KG1 (cell line): ENCODE data around the gene PCGF2.

ENCODE experiments used
- DNase-seq: peaks from one replicate; lab custom pipeline; 2025; lab: John Stamatoyannopoulos, UW

The PCGF2 gene

GRCh38 chr17:38751144-38751807, 3.1 kb upstream of the PCGF2 start:
- DNase-seq: no peak

- no peak for DNase-seq
Observed at GRCh38 chr17:38750312-38751121, 2.4 kb upstream of the PCGF2 start.

- no peak for DNase-seq
Observed at GRCh38 chr17:38750044-38750311, 1.8 kb upstream of the PCGF2 start.

GRCh38 chr17:38749223-38750043, 1.3 kb upstream of the PCGF2 start:
- no peak for DNase-seq

- DNase-seq: no peak
Observed at GRCh38 chr17:38748892-38749222, 721 bp upstream of the PCGF2 start.

- no peak for DNase-seq
Observed at GRCh38 chr17:38747463-38748148, 530 bp downstream of the PCGF2 start.

- no peak for DNase-seq
Observed at GRCh38 chr17:38746849-38747462, 1.2 kb downstream of the PCGF2 start.

- no peak for DNase-seq
Observed at GRCh38 chr17:38746004-38746848, 1.9 kb downstream of the PCGF2 start.

- no peak for DNase-seq
Observed at GRCh38 chr17:38745545-38745944, 2.6 kb downstream of the PCGF2 start.

GRCh38 chr17:38743556-38744171, 4.5 kb downstream of the PCGF2 start:
- no peak for DNase-seq

- no peak for DNase-seq
Observed at GRCh38 chr17:38742411-38743308, 5.5 kb downstream of the PCGF2 start.

- no peak for DNase-seq
Observed at GRCh38 chr17:38741921-38742410, 6.2 kb downstream of the PCGF2 start.

GRCh38 chr17:38741461-38741860, 6.7 kb downstream of the PCGF2 start:
- no peak for DNase-seq

GRCh38 chr17:38740806-38741205, 7.3 kb downstream of the PCGF2 start:
- DNase-seq: no peak

- DNase-seq: no peak
Observed at GRCh38 chr17:38740044-38740443, 8.1 kb downstream of the PCGF2 start.

- DNase-seq: no peak
Observed at GRCh38 chr17:38739305-38739704, 8.8 kb downstream of the PCGF2 start.

GRCh38 chr17:38738686-38739085, 9.4 kb downstream of the PCGF2 start:
- no peak for DNase-seq

GRCh38 chr17:38738007-38738662, 10.0 kb downstream of the PCGF2 start:
- DNase-seq: no peak
